Measurements from ENCODE around the gene ANO2. TPM values are rescaled to one million over a fixed set of nuclear protein-coding genes. Genes with fewer than 3 reads are reported as not detected.

Gene ANO2
- polyA plus RNA-seq, 1 donor from 2014 or later, result 1.8 TPM

DNA sequence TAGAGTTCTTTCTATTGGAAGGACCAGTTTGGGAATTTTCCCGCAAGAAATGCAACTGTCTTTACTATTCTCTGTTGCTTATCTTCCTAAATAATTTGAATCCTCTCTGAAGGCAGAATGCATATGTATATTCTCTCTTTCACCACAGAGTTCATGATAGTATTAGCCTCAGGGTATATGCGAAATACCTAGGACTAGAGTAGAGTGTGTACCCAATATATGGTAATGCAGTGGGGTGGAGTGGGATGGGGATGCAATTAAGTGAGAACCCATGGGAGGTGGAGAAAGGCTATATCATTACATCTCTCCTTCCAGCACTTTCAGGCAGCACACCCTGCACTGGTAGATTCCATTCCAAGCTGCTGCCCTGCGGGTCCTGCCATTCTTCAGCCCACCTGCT lies 207.3 kb downstream of the ANO2 start:
- Histone ChIP-seq H3K27ac (ENCODE audit: low read length) (no peak overlapping the region), H3K4me2 (ENCODE audit: low read length) (no peak overlapping the region), H3K9ac (ENCODE audit: low read length) (no peak overlapping the region), H3K4me3 (ENCODE audit: low read length) (no peak overlapping the region), H3F3A (ENCODE audit: insufficient read depth, low read length, poor library complexity, severe bottlenecking) (no peaks in the 10 kb centered on the region), H3K27me3 (ENCODE audit: insufficient read depth, low read depth, low read length) (no peaks in the 10 kb centered on the region), H3K79me2 (replicated peaks; ENCODE audit: insufficient read depth, low read length) (no peaks in the 10 kb centered on the region), H4K20me1 (ENCODE audit: insufficient read depth) (no peaks in the 10 kb centered on the region), H3K9me2 (ENCODE audit: insufficient read depth, low read length) (no peaks in the 10 kb centered on the region), H3K36me3 (ENCODE audit: insufficient read depth, low read length) (no peaks in the 10 kb centered on the region), H3K9me3 (ENCODE audit: low read length) (no peaks in the 10 kb centered on the region), H2AFZ (ENCODE audit: low read depth, low read length) (no peak overlapping the region)
- TF ChIP-seq EP300 (conservative IDR thresholded peaks at IDR 0.05; ENCODE audit: poor library complexity, severe bottlenecking), result no peak
- no peak for TF ChIP-seq MXI1 (conservative IDR thresholded peaks at IDR 0.05; ENCODE audit: poor library complexity, severe bottlenecking)
- no peak for TF ChIP-seq POLR2AphosphoS5 (IDR thresholded peaks at IDR 0.05)
- TF ChIP-seq SMC3 (conservative IDR thresholded peaks at IDR 0.05; ENCODE audit: poor library complexity), result no peak
- TF ChIP-seq, protein P1, sequence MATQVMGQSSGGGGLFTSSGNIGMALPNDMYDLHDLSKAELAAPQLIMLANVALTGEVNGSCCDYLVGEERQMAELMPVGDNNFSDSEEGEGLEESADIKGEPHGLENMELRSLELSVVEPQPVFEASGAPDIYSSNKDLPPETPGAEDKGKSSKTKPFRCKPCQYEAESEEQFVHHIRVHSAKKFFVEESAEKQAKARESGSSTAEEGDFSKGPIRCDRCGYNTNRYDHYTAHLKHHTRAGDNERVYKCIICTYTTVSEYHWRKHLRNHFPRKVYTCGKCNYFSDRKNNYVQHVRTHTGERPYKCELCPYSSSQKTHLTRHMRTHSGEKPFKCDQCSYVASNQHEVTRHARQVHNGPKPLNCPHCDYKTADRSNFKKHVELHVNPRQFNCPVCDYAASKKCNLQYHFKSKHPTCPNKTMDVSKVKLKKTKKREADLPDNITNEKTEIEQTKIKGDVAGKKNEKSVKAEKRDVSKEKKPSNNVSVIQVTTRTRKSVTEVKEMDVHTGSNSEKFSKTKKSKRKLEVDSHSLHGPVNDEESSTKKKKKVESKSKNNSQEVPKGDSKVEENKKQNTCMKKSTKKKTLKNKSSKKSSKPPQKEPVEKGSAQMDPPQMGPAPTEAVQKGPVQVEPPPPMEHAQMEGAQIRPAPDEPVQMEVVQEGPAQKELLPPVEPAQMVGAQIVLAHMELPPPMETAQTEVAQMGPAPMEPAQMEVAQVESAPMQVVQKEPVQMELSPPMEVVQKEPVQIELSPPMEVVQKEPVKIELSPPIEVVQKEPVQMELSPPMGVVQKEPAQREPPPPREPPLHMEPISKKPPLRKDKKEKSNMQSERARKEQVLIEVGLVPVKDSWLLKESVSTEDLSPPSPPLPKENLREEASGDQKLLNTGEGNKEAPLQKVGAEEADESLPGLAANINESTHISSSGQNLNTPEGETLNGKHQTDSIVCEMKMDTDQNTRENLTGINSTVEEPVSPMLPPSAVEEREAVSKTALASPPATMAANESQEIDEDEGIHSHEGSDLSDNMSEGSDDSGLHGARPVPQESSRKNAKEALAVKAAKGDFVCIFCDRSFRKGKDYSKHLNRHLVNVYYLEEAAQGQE (IDR thresholded peaks at IDR 0.05; ENCODE audit: borderline replicate concordance), result no peak
- TF ChIP-seq TAF1 (IDR thresholded peaks at IDR 0.05; ENCODE audit: low read depth), result no peak
- no peak for TF ChIP-seq EZH2 (IDR thresholded peaks at IDR 0.05; ENCODE audit: borderline replicate concordance, insufficient read depth, low read length, poor library complexity, severe bottlenecking)

DNA sequence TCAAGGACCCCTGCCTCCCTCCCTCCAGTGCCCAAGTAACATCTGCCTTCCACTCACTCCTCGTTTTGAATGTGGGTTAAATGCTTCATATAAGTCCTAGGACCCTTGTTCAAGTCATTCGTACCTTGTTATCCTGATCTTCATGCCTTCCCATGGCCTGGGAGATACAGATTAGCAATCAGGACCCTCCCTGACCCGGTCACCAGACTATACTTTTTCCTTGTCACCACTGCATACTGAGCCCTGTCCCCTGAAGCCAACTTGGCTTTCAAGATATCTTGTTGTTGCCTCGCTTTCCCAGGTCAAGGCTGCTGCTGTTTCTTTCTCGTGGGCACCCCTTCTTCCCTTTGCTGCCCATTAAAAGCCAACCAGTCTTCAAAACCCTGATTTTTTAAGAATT lies 208.5 kb downstream of the ANO2 start:
- Histone ChIP-seq H3K4me2 (ENCODE audit: low read length) (no peak overlapping the region), H3K9me3 (ENCODE audit: low read length) (no peaks in the 10 kb centered on the region), H2AFZ (ENCODE audit: low read depth, low read length) (no peak overlapping the region), H3K4me3 (ENCODE audit: low read length) (no peak overlapping the region), H4K20me1 (ENCODE audit: insufficient read depth) (no peaks in the 10 kb centered on the region), H3K27me3 (ENCODE audit: insufficient read depth, low read depth, low read length) (no peaks in the 10 kb centered on the region), H3F3A (ENCODE audit: insufficient read depth, low read length, poor library complexity, severe bottlenecking) (no peaks in the 10 kb centered on the region), H3K27ac (ENCODE audit: low read length) (no peak overlapping the region), H3K9ac (ENCODE audit: low read length) (no peak overlapping the region), H3K9me2 (ENCODE audit: insufficient read depth, low read length) (no peaks in the 10 kb centered on the region), H3K79me2 (replicated peaks; ENCODE audit: insufficient read depth, low read length) (no peaks in the 10 kb centered on the region), H3K36me3 (ENCODE audit: insufficient read depth, low read length) (no peaks in the 10 kb centered on the region)
- TF ChIP-seq RAD21 (conservative IDR thresholded peaks at IDR 0.05), result no peak
- no peak for TF ChIP-seq EZH2 (IDR thresholded peaks at IDR 0.05; ENCODE audit: borderline replicate concordance, insufficient read depth, low read length, poor library complexity, severe bottlenecking)
- TF ChIP-seq POLR2AphosphoS5 (IDR thresholded peaks at IDR 0.05), result no peak
- TF ChIP-seq, protein P1 (IDR thresholded peaks at IDR 0.05; ENCODE audit: borderline replicate concordance), result no peak
- TF ChIP-seq, protein P2, sequence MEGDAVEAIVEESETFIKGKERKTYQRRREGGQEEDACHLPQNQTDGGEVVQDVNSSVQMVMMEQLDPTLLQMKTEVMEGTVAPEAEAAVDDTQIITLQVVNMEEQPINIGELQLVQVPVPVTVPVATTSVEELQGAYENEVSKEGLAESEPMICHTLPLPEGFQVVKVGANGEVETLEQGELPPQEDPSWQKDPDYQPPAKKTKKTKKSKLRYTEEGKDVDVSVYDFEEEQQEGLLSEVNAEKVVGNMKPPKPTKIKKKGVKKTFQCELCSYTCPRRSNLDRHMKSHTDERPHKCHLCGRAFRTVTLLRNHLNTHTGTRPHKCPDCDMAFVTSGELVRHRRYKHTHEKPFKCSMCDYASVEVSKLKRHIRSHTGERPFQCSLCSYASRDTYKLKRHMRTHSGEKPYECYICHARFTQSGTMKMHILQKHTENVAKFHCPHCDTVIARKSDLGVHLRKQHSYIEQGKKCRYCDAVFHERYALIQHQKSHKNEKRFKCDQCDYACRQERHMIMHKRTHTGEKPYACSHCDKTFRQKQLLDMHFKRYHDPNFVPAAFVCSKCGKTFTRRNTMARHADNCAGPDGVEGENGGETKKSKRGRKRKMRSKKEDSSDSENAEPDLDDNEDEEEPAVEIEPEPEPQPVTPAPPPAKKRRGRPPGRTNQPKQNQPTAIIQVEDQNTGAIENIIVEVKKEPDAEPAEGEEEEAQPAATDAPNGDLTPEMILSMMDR (IDR thresholded peaks at IDR 0.05; ENCODE audit: poor library complexity, severe bottlenecking), result no peak
- no peak for TF ChIP-seq EP300 (conservative IDR thresholded peaks at IDR 0.05; ENCODE audit: poor library complexity, severe bottlenecking)
- no peak for TF ChIP-seq TAF1 (IDR thresholded peaks at IDR 0.05; ENCODE audit: low read depth)
- no peak for TF ChIP-seq MXI1 (conservative IDR thresholded peaks at IDR 0.05; ENCODE audit: poor library complexity, severe bottlenecking)
- TF ChIP-seq SMC3 (conservative IDR thresholded peaks at IDR 0.05; ENCODE audit: poor library complexity), result no peak

All from neural cell (in vitro differentiated cells).